Activated naive CD4-positive, alpha-beta T cell treated with anti-CD3 and anti-CD28 coated beads, Interleukin-2, amount 50 U/mL, for 16 hours (primary cell): ENCODE data around the gene RBKS.
"Not testable (repeated sequence)": the region's sequence is repeated elsewhere in the genome, so short reads cannot be mapped to it uniquely, and the experiment has no call there.

ENCODE experiments used
- DNase-seq: peaks from one replicate; pipeline ENCODE4 v3.0.0-alpha.2; 2020

Gene RBKS

GRCh38 chr2:27756091-27756490, 134.1 kb downstream of the RBKS start:
- DNase-seq: no peak

- DNase-seq: no peak
Measured at GRCh38 chr2:27754831-27755230, 135.4 kb downstream of the RBKS start.

GRCh38 chr2:27754138-27754588, 136.0 kb downstream of the RBKS start:
- peak; percentile 73 for DNase-seq

- no peak for DNase-seq
Measured at GRCh38 chr2:27752551-27753237, 137.5 kb downstream of the RBKS start.

- DNase-seq: no peak
Measured at GRCh38 chr2:27751377-27751776, 138.8 kb downstream of the RBKS start.

- DNase-seq: not testable (repeated sequence)
Measured at GRCh38 chr2:27748803-27749554, 141.2 kb downstream of the RBKS start.

GRCh38 chr2:27747827-27748352, 142.3 kb downstream of the RBKS start:
- DNase-seq: no peak

- DNase-seq: no peak
Measured at GRCh38 chr2:27746325-27746724, 143.9 kb downstream of the RBKS start.

- DNase-seq: not testable (repeated sequence)
Measured at GRCh38 chr2:27745494-27745893, 144.7 kb downstream of the RBKS start.

GRCh38 chr2:27742571-27742970, 147.6 kb downstream of the RBKS start:
- DNase-seq: no peak

GRCh38 chr2:27741673-27742072, 148.5 kb downstream of the RBKS start:
- DNase-seq: no peak

GRCh38 chr2:27739058-27739373, 151.2 kb downstream of the RBKS start:
- DNase-seq: no peak

- no peak for DNase-seq
Measured at GRCh38 chr2:27738349-27739057, 151.7 kb downstream of the RBKS start.

GRCh38 chr2:27737676-27738348, 152.4 kb downstream of the RBKS start:
- DNase-seq: no peak

GRCh38 chr2:27736890-27737204, 153.3 kb downstream of the RBKS start:
- DNase-seq: no peak

- no peak for DNase-seq
Measured at GRCh38 chr2:27736031-27736889, 153.9 kb downstream of the RBKS start.

GRCh38 chr2:27735263-27735904, 154.8 kb downstream of the RBKS start:
- DNase-seq: peak; percentile 73

- no peak for DNase-seq
Measured at GRCh38 chr2:27734305-27734704, 155.9 kb downstream of the RBKS start.
